ENCODE results near the gene DPH6.
A peak's percentile ranks its signal among the peaks of the same experiment; 100 is the strongest.

The DPH6 gene

DNA sequence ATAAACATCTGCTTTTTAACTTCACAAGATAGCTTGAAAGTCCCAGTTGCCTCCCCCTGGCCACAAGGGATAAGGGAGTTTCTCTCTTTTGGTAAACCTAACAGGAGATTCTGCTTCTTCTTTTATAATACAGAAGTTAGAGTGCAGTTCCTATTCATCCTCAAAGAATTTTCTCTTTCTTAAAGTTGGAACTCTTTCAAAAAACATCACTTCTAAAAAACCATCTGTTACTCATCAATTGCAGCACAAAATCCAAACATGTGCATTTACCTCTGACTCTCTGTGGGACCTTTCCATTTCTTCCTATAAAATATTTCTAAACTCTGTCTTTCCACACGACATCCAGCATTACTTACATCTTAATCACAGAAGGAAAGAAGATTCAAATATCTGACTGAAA, 5.1 kb downstream of the DPH6 start:
- no peak for DNase-seq (ENCODE audit: low spot score)

GRCh38 chr15:35540021-35540420, 5.9 kb downstream of the DPH6 start:
- DNase-seq (ENCODE audit: low spot score): no peak

GRCh38 chr15:35535365-35535916, 10.5 kb downstream of the DPH6 start:
- no peak for DNase-seq (ENCODE audit: low spot score)

DNA sequence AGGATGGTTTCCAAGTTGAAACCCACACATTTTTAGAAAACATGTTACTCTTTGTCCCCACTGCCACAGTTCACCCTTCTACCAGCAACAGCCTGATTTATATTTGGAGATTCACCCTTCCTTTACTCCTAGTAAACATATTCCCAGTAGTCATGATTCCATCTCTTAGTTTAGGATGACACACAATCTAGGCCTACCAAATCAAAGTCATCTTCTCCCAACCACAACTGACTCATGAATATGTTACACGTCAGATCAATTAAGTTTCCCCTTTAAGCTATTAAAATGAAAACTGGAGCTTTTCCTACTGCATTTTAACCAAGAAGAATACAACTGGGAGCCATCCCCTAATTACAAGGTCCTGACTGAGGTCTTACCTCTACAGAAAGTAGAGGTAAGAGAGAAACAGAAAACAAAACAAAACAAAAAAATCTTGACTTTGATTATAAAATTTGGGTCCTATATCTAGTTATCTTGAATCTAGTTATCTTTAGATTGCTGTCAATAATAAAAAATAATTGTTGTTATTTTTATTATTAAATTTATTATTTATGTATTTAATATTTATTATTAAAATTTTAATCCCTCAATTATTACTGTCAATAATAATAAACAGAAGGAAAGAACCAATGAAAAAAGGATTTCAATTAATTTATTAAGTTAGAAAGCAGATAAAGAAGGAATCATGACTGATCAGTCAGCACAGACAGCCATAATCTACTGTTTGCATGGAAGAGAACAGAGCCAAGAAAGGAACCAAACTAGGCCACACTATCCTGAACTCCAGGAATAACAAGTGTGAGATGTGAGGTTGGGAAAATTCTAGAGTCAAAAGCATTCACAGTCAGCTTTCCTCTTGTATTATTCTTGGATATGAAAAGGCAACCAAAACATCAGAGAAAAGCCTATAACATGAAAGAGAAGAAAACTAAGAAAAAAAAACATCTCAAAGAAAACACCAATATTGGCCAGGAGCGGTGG, 12.5 kb downstream of the DPH6 start:
- no peak for DNase-seq (ENCODE audit: low spot score)

GRCh38 chr15:35530698-35531097, 15.3 kb downstream of the DPH6 start:
- DNase-seq (ENCODE audit: low spot score): no peak

- DNase-seq (ENCODE audit: low spot score): no peak
Measured at GRCh38 chr15:35529784-35530183, 16.2 kb downstream of the DPH6 start.

DNA sequence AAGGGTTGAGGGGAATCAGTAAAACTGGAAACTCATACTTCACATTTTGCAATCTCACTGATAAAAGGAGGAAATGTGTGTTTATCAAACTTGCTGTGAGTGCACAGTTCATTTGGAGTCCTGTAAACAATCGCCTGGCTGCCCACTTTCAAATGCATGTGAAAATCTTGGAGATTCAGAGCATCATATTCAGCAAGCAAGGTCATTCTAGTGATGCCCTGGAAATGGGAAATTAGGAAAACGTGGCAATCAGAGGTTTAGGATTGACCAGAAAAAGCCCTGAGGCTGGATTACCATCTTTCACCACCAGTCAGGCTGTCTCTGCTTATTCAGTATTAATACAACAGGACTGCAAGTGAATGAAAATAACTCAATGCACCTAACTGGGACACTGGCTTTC, 23.9 kb downstream of the DPH6 start:
- DNase-seq (ENCODE audit: low spot score): no peak

- peak; percentile 22 for DNase-seq (ENCODE audit: low spot score)
Measured at GRCh38 chr15:35519541-35520149, 26.3 kb downstream of the DPH6 start.

DNA sequence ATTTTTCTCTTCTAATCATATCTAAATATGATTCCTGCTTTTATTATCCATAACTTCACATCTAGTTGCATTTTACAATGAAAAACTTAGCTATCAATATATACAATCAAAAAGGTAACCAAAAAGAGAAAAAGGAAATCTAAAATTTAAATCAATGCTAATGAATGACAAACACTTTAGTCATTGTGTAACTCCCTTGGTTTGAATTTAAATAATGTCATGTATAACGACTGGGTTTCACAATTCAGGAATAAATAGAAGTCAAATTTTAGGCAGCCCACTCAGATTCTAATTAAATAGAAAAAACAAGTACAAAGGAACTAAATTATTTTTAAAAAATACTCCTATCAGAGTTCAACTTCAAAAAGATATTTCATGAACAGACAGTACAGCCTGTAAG, 26.9 kb downstream of the DPH6 start:
- DNase-seq (ENCODE audit: low spot score): no peak

GRCh38 chr15:35514759-35515158, 31.2 kb downstream of the DPH6 start:
- no peak for DNase-seq (ENCODE audit: low spot score)

- DNase-seq (ENCODE audit: low spot score): no peak
Measured at GRCh38 chr15:35507932-35508638, 37.9 kb downstream of the DPH6 start.

DNA sequence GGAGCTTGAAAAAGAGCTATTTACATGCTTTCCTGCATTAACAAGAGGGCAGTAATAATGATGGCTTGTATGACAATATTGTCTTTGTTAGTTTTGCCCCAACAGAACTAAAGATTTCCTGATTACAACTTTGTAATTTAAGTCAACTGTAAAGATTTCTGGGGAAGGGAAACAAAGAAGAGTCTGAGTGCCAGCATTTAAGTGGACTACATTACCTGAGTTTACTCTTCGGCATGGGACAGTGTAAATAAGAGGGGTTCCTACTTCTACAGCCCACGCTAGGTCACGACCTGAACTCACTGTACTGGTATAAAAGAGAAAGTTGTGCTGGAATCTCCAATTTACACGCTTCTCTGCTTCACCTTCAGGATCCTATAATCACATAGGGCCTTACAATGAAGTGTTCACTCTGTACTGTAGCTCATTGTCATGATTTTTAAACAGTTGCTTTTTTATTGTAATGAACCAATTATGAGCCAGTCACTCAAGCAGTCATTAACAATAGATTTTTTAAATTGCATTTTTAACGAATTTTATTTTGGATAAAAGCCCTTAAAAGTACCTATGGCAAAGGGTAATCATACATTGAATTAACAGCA, 39.6 kb downstream of the DPH6 start:
- DNase-seq (ENCODE audit: low spot score): no peak

GRCh38 chr15:35505809-35506208, 40.2 kb downstream of the DPH6 start:
- no peak for DNase-seq (ENCODE audit: low spot score)

- DNase-seq (ENCODE audit: low spot score): no peak
Measured at GRCh38 chr15:35505141-35505540, 40.8 kb downstream of the DPH6 start.

DNA sequence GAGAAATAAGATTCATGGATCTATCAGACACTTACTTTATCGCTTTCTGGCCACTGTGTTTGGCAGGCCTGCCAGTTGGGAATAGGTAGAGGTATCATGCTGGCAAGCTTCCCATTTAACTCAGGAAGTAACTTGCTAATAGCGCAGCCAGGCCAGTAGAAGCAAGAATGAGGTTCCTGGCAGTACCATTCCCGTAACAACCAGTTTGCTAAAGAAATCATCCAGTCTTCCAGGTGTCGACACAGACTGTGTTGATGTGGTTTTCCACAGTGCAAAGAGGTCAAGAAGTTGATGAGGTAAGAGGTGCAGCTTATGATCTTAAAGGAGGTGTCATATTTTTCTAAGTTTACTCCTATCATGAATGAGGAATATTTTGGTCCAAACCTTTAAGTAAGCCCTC, 46.2 kb downstream of the DPH6 start:
- DNase-seq (ENCODE audit: low spot score): no peak

- DNase-seq (ENCODE audit: low spot score): no peak
Measured at GRCh38 chr15:35496585-35496984, 49.4 kb downstream of the DPH6 start.

- DNase-seq (ENCODE audit: low spot score): no peak
Measured at GRCh38 chr15:35495080-35495479, 50.9 kb downstream of the DPH6 start.

DNA sequence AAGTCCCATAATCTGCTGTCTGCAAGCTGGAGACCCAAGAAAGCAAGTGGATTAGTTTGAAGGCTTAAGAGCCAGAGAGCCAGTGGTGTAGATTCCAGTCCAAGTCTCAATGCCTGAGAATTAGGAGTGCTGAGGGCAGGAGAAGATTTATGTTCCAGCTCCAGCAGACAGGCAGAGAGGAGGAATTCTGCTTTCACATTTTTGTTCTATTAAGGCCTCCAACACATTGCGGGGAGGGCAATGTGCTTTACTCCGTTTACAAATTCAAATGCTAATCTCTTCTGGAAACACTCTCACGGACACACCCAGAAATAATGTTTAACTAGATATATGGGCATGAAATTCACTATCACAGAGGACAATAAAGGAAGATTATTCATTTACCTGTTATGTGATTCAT, 54.0 kb downstream of the DPH6 start:
- DNase-seq (ENCODE audit: low spot score): no peak

DNA sequence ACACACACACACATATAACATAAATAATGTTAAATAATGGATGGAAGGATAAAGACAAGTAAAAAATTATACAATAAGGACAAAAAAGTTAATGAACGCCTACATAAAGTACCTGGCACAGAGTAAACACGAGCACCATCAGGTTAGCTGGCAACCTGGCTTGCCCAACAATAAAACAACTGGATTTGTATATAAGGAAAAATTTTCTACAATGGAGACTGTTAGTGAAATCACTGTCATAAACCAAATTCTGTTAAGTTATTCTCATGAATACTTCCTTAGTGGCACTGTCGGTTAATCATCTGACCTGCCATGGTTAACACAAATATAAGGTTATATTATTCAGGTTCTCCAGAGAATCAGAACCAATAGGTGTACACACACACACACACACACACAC, 54.8 kb downstream of the DPH6 start:
- DNase-seq (ENCODE audit: low spot score): no peak

- DNase-seq (ENCODE audit: low spot score): no peak
Measured at GRCh38 chr15:35490511-35490910, 55.5 kb downstream of the DPH6 start.

DNA sequence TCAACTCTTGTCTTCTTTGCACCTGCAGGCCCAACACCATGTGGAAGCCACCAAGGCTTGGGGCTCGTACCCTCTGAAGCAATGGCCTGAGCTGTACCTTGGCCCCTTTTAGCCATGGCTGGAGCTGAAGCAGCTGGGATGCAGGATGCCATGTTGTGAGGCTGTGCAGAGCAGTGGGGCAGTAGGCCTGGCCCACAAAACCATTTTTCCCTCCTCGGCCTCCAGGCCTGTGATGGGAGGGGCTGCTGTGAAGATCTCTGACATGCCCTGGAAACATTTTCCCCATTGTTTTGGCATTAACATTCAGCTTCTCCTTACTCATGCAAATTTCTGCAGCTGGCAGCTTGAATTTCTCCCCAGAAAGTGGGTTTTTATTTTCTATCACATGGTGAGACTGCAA, 58.5 kb downstream of the DPH6 start:
- no peak for DNase-seq (ENCODE audit: low spot score)

DNA sequence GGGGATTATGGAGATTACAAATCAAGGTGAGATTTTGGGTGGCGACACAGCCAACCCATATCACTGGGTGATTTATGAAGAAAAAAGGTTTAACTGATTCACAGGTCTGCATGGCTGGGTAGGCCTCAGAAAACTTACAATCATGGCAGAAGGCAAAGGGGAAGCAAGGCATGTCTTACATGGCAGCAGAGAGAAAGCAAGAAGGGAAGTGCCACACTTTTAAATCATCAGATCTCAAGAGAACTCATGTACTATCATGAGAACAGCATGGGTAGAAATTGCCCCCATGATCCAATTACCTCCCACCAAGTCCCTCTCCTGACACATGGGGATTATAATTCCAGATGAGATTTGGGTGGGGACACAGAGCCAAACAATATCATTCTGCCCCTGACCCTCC, 59.7 kb downstream of the DPH6 start:
- DNase-seq (ENCODE audit: low spot score): no peak

All from activated CD4-positive, alpha-beta T cell treated with anti-CD3 and anti-CD28 coated beads, Interleukin-2, Interleukin-4, amounts not matched to agents 100 ng/mL and 50 ng/mL, durations not matched to agents 16 hours and 8 hours (primary cell).